Measurements from ENCODE around the gene USF1.

Gene USF1

DNA sequence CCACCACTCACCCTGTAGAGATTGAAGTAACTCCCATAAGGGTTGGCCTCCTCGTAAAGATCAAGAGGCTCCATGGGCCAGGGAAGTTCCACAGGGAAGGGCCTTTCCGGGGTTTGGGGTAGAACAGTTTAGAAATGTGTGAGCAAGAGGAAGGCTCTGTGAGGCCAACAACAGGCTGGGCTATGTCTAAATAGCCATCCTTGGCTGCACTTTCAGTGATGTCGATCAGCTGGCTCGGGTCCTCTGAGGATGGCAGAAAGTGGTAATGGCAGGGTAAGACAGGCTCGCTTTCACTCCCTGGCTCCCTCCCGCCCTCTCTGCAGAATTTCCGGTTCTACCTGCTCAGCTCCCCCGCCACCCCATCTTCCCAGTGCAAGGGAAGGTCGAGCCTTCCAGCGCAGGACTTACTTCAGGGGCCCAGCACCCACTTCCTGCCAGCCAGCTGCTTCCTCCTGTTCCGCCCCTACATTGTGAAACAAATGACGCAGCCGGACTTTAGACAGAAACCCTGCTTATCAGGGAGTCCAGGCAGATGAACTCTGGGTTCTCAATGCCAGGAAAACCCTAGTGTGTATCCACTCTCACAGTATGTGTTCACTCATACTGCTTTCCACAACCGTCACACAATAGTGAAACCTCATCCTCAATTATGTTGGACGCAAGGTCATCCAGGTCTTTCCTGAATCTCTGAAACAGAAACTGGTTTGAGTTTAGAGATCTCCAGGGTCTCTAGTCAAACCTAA is 32.1 kb downstream of the USF1 start:
- Histone ChIP-seq H3K27ac (ENCODE audit: low read length) (peak overlapping the region; percentile 35), H3K9ac (ENCODE audit: low read depth, low read length) (no peak overlapping the region; the same call in 1 of the 2 replicates), H3K9me3 (ENCODE audit: insufficient read depth, low read depth, low read length) (no peaks in the 10 kb centered on the region), H3K4me3 (ENCODE audit: low read length) (peak overlapping the region; percentile 28; the same call in 1 of the 2 replicates), H3K36me3 (ENCODE audit: insufficient read depth, low read depth, low read length) (peaks cover 23% of the 10 kb centered on the region), H3K4me1 (ENCODE audit: insufficient read depth, low read length) (peaks cover 32% of the 10 kb centered on the region), H3K27me3 (ENCODE audit: insufficient read depth, low read length) (no peaks in the 10 kb centered on the region)

DNA sequence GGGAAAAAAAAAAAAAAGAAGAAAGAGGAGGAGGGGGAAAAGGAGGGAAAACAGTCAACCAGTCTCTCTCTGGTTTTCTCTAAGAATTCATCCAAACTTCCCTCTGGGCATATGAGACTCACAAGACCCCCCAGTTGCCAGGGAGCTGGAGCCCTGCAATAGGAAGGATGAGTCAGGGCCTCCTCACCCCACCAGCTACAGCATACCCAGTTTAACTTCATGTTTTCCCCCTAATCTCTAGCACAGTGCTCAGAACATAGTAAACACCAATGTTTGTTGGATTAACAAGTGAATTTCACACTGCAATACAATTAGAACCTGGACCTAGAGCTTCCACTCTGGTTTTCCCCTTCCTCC is 32.7 kb downstream of the USF1 start:
- H3K4me3 ChIP-seq (ENCODE audit: low read length), result no peak overlapping the region
- H3K9ac ChIP-seq (ENCODE audit: low read depth, low read length), result no peak overlapping the region; the same call in 1 of the 2 replicates
- peaks cover 27% of the 10 kb centered on the region for H3K36me3 ChIP-seq (ENCODE audit: insufficient read depth, low read depth, low read length)
- H3K27me3 ChIP-seq (ENCODE audit: insufficient read depth, low read length), result no peaks in the 10 kb centered on the region
- H3K9me3 ChIP-seq (ENCODE audit: insufficient read depth, low read depth, low read length), result no peaks in the 10 kb centered on the region
- peak overlapping the region; percentile 35 for H3K27ac ChIP-seq (ENCODE audit: low read length)
- H3K4me1 ChIP-seq (ENCODE audit: insufficient read depth, low read length), result peaks cover 26% of the 10 kb centered on the region

DNA sequence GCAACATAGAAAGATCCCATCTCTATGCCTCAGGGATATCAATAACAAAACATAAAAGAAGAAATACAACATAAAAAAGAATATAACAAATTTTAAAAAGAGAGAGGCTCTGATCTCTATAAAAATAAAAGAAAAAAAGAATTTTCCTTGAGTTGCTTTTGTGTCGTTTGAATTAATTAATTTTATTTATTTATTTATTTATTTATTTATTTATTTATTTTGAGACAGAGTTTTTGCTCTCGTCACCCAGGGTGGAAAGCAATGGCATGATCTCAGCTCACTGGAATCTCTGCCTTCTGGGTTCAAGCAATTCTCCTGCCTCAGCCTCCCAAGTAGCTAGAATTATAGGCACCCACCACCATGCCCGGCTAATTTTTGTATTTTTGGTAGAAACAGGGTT is 33.4 kb downstream of the USF1 start:
- Histone ChIP-seq H3K27me3 (ENCODE audit: insufficient read depth, low read length) (no peaks in the 10 kb centered on the region), H3K27ac (ENCODE audit: low read length) (no peak overlapping the region), H3K4me1 (ENCODE audit: insufficient read depth, low read length) (peaks cover 20% of the 10 kb centered on the region), H3K4me3 (ENCODE audit: low read length) (no peak overlapping the region), H3K9ac (ENCODE audit: low read depth, low read length) (no peak overlapping the region), H3K36me3 (ENCODE audit: insufficient read depth, low read depth, low read length) (peaks cover 27% of the 10 kb centered on the region; the same call in 1 of the 2 replicates), H3K9me3 (ENCODE audit: insufficient read depth, low read depth, low read length) (no peaks in the 10 kb centered on the region)

DNA sequence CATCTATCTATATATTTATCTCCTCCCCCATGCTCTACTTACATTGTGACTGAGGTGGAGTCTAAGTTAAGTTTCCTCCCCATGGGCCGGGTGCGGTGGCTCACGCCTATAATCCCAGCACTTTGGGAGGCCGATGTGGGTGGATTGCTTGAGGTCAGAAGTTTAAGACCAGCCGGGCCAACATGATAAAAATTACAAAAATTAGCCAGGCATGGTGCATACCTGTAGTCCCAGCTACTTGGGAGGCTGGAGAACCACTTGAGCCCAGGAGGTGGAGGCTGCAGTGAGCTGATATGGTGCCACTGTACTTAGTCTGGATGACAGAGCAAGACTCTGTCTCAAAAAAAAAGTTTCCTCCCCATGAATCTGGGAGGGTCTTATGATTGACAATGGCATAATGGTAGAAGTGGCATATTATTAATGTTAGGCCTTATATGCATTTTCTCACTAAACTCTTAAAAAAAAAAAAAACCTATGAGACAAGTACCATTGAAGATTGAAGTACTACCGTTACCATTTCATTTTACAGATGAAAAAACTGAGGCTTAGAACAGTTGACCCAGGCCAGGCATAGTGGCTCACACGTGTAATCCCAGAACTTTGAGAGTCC is 36.1 kb downstream of the USF1 start:
- Histone ChIP-seq H3K4me3 (ENCODE audit: low read length) (no peak overlapping the region), H3K4me1 (ENCODE audit: insufficient read depth, low read length) (peaks cover 17% of the 10 kb centered on the region), H3K27ac (ENCODE audit: low read length) (no peak overlapping the region), H3K27me3 (ENCODE audit: insufficient read depth, low read length) (no peaks in the 10 kb centered on the region), H3K9ac (ENCODE audit: low read depth, low read length) (no peak overlapping the region), H3K36me3 (ENCODE audit: insufficient read depth, low read depth, low read length) (peaks cover 31% of the 10 kb centered on the region; the same call in 1 of the 2 replicates), H3K9me3 (ENCODE audit: insufficient read depth, low read depth, low read length) (no peaks in the 10 kb centered on the region)

- no peaks in the 10 kb centered on the region for H3K27me3 ChIP-seq (ENCODE audit: insufficient read depth, low read length)
- H3K9me3 ChIP-seq (ENCODE audit: insufficient read depth, low read depth, low read length), result no peaks in the 10 kb centered on the region
- H3K27ac ChIP-seq (ENCODE audit: low read length), result no peak overlapping the region
- H3K4me1 ChIP-seq (ENCODE audit: insufficient read depth, low read length), result peaks cover 11% of the 10 kb centered on the region; the same call in 1 of the 2 replicates
- no peak overlapping the region for H3K4me3 ChIP-seq (ENCODE audit: low read length)
- H3K9ac ChIP-seq (ENCODE audit: low read depth, low read length), result no peak overlapping the region
- H3K36me3 ChIP-seq (ENCODE audit: insufficient read depth, low read depth, low read length), result peaks cover 31% of the 10 kb centered on the region; the same call in 1 of the 2 replicates
Measured at GRCh38 chr1:161008869-161009510, 36.8 kb downstream of the USF1 start.

GRCh38 chr1:161007369-161007768 is 38.4 kb downstream of the USF1 start:
- H3K4me1 ChIP-seq (ENCODE audit: insufficient read depth, low read length), result no peaks in the 10 kb centered on the region
- H3K9ac ChIP-seq (ENCODE audit: low read depth, low read length), result no peak overlapping the region
- no peak overlapping the region for H3K4me3 ChIP-seq (ENCODE audit: low read length)
- H3K9me3 ChIP-seq (ENCODE audit: insufficient read depth, low read depth, low read length), result no peaks in the 10 kb centered on the region
- H3K27ac ChIP-seq (ENCODE audit: low read length), result no peak overlapping the region
- H3K36me3 ChIP-seq (ENCODE audit: insufficient read depth, low read depth, low read length), result peaks cover 26% of the 10 kb centered on the region; the same call in 1 of the 2 replicates
- H3K27me3 ChIP-seq (ENCODE audit: insufficient read depth, low read length), result no peaks in the 10 kb centered on the region

DNA sequence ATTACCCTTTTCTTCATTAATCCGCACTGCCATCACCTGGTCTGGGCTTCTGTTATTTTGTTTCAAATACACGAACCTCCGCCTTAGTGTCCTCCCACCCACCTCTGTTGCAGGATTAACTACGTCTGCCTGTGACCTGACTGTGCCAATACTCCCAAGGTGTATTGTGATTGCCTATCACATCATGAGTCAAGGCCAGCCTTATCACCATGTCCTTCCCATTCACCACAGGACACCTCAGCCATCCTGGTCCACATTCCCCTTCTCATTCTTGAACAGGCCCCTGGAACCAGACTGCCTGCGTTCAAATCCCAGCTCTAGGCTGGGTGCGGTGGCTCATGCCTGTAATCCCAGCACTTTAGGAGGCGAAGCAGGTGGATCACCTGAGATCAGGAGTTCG is 39.2 kb downstream of the USF1 start:
- Histone ChIP-seq H3K9me3 (ENCODE audit: insufficient read depth, low read depth, low read length) (no peaks in the 10 kb centered on the region), H3K27ac (ENCODE audit: low read length) (no peak overlapping the region), H3K27me3 (ENCODE audit: insufficient read depth, low read length) (no peaks in the 10 kb centered on the region), H3K4me3 (ENCODE audit: low read length) (no peak overlapping the region), H3K36me3 (ENCODE audit: insufficient read depth, low read depth, low read length) (peaks cover 28% of the 10 kb centered on the region), H3K9ac (ENCODE audit: low read depth, low read length) (no peak overlapping the region), H3K4me1 (ENCODE audit: insufficient read depth, low read length) (no peaks in the 10 kb centered on the region)

- H3K4me1 ChIP-seq (ENCODE audit: insufficient read depth, low read length), result no peaks in the 10 kb centered on the region
- no peak overlapping the region for H3K4me3 ChIP-seq (ENCODE audit: low read length)
- no peak overlapping the region for H3K9ac ChIP-seq (ENCODE audit: low read depth, low read length)
- peaks cover 61% of the 10 kb centered on the region for H3K36me3 ChIP-seq (ENCODE audit: insufficient read depth, low read depth, low read length)
- no peak overlapping the region for H3K27ac ChIP-seq (ENCODE audit: low read length)
- no peaks in the 10 kb centered on the region for H3K9me3 ChIP-seq (ENCODE audit: insufficient read depth, low read depth, low read length)
- no peaks in the 10 kb centered on the region for H3K27me3 ChIP-seq (ENCODE audit: insufficient read depth, low read length)
Measured at GRCh38 chr1:161001525-161001924, 44.3 kb downstream of the USF1 start.

GRCh38 chr1:161000736-161001480 is 44.9 kb downstream of the USF1 start:
- Histone ChIP-seq H3K9me3 (ENCODE audit: insufficient read depth, low read depth, low read length) (no peaks in the 10 kb centered on the region), H3K9ac (ENCODE audit: low read depth, low read length) (no peak overlapping the region), H3K27me3 (ENCODE audit: insufficient read depth, low read length) (no peaks in the 10 kb centered on the region), H3K4me3 (ENCODE audit: low read length) (no peak overlapping the region), H3K27ac (ENCODE audit: low read length) (no peak overlapping the region), H3K4me1 (ENCODE audit: insufficient read depth, low read length) (no peaks in the 10 kb centered on the region), H3K36me3 (ENCODE audit: insufficient read depth, low read depth, low read length) (peaks cover 62% of the 10 kb centered on the region)

GRCh38 chr1:160999376-160999775 is 46.4 kb downstream of the USF1 start:
- peaks cover 66% of the 10 kb centered on the region for H3K36me3 ChIP-seq (ENCODE audit: insufficient read depth, low read depth, low read length)
- H3K27ac ChIP-seq (ENCODE audit: low read length), result no peak overlapping the region
- no peaks in the 10 kb centered on the region for H3K27me3 ChIP-seq (ENCODE audit: insufficient read depth, low read length)
- H3K4me3 ChIP-seq (ENCODE audit: low read length), result no peak overlapping the region
- H3K9ac ChIP-seq (ENCODE audit: low read depth, low read length), result no peak overlapping the region
- no peaks in the 10 kb centered on the region for H3K4me1 ChIP-seq (ENCODE audit: insufficient read depth, low read length)
- no peaks in the 10 kb centered on the region for H3K9me3 ChIP-seq (ENCODE audit: insufficient read depth, low read depth, low read length)

- Histone ChIP-seq H3K4me1 (ENCODE audit: insufficient read depth, low read length) (no peaks in the 10 kb centered on the region), H3K27ac (ENCODE audit: low read length) (no peak overlapping the region), H3K4me3 (ENCODE audit: low read length) (no peak overlapping the region), H3K27me3 (ENCODE audit: insufficient read depth, low read length) (no peaks in the 10 kb centered on the region), H3K9ac (ENCODE audit: low read depth, low read length) (no peak overlapping the region), H3K36me3 (ENCODE audit: insufficient read depth, low read depth, low read length) (peaks cover 65% of the 10 kb centered on the region), H3K9me3 (ENCODE audit: insufficient read depth, low read depth, low read length) (no peaks in the 10 kb centered on the region)
Measured at GRCh38 chr1:160997323-160998038, 48.3 kb downstream of the USF1 start.
